ENCODE measurements around the gene KDM3B.
A peak's percentile ranks its signal among the peaks of the same experiment; 100 is the strongest.

Gene KDM3B

GRCh38 chr5:138461343-138462125 lies 109.0 kb downstream of the KDM3B start:
- no peak for TF ChIP-seq CTCF (IDR thresholded peaks at IDR 0.05; ENCODE audit: low read length, missing control alignments)
- DNase-seq (ENCODE audit: low read depth): peak; percentile 83
- H3K4me3 ChIP-seq (replicated peaks; ENCODE audit: low read depth, low read length): no peak overlapping the region

- TF ChIP-seq CTCF (IDR thresholded peaks at IDR 0.05; ENCODE audit: low read length, missing control alignments): peak; percentile 6
- peak overlapping the region; percentile 62 for H3K4me3 ChIP-seq (replicated peaks; ENCODE audit: low read depth, low read length)
- peak; percentile 27 for DNase-seq (ENCODE audit: low read depth)
These were observed 111.0 kb downstream of the KDM3B start for GRCh38 chr5:138463419-138464007.

- peak; percentile 98 for DNase-seq (ENCODE audit: low read depth)
- peak; percentile 51 for TF ChIP-seq CTCF (IDR thresholded peaks at IDR 0.05; ENCODE audit: low read length, missing control alignments)
- peak overlapping the region; percentile 67 for H3K4me3 ChIP-seq (replicated peaks; ENCODE audit: low read depth, low read length)
These were observed 111.5 kb downstream of the KDM3B start for GRCh38 chr5:138464008-138464387.

GRCh38 chr5:138464388-138465260 lies 112.1 kb downstream of the KDM3B start:
- peak; percentile 99 for DNase-seq (ENCODE audit: low read depth)
- TF ChIP-seq CTCF (IDR thresholded peaks at IDR 0.05; ENCODE audit: low read length, missing control alignments): no peak
- H3K4me3 ChIP-seq (replicated peaks; ENCODE audit: low read depth, low read length): peak overlapping the region; percentile 67

GRCh38 chr5:138465261-138466124 lies 113.0 kb downstream of the KDM3B start, which contains the start of gene EGR1:
Gene EGR1, plus strand, starts transcription at chr5:138465479. Its CDS starts 283 bp downstream, at chr5:138465762.
- peak within 1 kb of the TSS; percentile 67 for H3K4me3 ChIP-seq (replicated peaks; ENCODE audit: low read depth, low read length)
- peak; percentile 96 for DNase-seq (ENCODE audit: low read depth)
- TF ChIP-seq CTCF (IDR thresholded peaks at IDR 0.05; ENCODE audit: low read length, missing control alignments): no peak
